ENCODE measurements around the gene C12orf56.

C12orf56 gene

DNA sequence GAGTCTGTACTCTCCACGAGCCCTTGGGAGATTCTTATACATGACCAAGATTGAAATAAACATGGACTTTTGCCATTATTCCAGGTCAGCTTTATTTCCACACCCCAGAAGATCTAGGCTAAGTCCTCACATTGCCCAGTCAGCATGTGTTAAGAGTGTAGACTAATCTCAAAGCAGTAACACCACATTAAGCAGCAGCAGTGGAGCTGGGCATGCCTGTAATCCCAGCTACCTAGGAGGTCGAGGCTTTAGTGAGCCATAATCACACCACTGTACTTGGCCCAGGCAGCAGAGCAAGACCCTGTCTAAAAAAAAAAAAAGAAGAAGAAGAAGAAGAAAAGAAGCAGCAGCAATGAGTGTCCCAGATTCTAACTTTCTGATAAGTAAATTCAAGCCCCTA lies 65.5 kb downstream of the C12orf56 start:
- H3K18ac ChIP-seq (ENCODE audit: low read length) = no peak overlapping the region
- WGBS (ENCODE audit: extremely low coverage, insufficient coverage, insufficient read length) = no CpG with 5 or more reads among the region's 2 CpGs

DNA sequence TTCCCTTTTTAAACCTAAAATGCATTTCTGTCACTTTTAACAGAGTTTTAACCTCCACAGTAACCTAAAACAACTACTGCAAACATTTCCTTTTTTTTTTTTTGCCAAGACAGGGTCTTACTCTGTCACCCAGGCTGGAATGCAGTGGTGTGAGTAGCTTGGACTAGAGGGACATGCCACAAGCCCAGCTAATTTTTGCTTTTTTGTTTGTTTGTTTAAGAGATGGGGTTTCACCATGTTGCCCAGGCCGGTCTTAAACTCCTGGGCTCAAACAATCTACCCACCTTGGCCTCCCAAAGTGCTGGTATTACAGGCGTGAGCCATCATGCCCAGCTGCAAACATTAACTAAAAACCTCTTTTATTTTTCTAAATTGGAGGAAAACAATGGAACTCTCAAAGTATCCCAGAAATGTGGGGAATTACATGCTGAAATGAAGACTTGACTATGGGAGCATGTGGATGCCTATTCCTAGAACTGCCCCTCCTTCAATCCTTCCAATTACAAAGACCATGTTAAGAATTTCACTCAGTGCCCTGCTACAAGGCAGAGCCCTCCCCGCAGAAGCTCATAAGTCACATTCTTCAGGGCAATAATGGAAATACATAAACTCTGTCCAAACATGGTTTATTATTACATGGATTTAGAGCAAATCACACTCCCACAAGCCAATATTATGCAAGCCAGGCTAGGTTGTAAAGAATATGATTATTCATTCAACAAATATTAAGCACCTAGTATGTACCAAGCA lies 66.9 kb downstream of the C12orf56 start:
- no peak overlapping the region for H3K9ac ChIP-seq (ENCODE audit: low read length)
- no peak overlapping the region for H3K4me2 ChIP-seq (ENCODE audit: low read length)
- H3K79me2 ChIP-seq (ENCODE audit: control insufficient read depth, insufficient read depth, low read length, poor library complexity) = no peaks in the 10 kb centered on the region
- H4K12ac ChIP-seq (ENCODE audit: low read depth, low read length) = no peak overlapping the region
- no peak overlapping the region for H2BK12ac ChIP-seq (ENCODE audit: low read length)
- no peak overlapping the region for H2BK5ac ChIP-seq (ENCODE audit: low read depth, low read length, poor library complexity)
- DNase-seq = peak; percentile 24 to 63
- WGBS (ENCODE audit: extremely low coverage, insufficient coverage, insufficient read length) = no CpG with 5 or more reads among the region's 3 CpGs
- H3K27ac ChIP-seq (ENCODE audit: low read depth, low read length) = no peak overlapping the region
- H3K79me1 ChIP-seq (ENCODE audit: low read length) = no peaks in the 10 kb centered on the region
- H3K36me3 ChIP-seq (ENCODE audit: control insufficient read depth in 1 of 2, insufficient read depth in 2 of 2, low read length in 2 of 2) = no peaks in the 10 kb centered on the region
- H2BK120ac ChIP-seq (ENCODE audit: insufficient read depth, low read length, poor library complexity) = no peak overlapping the region
- H3K14ac ChIP-seq (ENCODE audit: low read length) = no peak overlapping the region
- no peaks in the 10 kb centered on the region for H3K27me3 ChIP-seq (ENCODE audit: insufficient read depth, low read length)
- H2AK5ac ChIP-seq (ENCODE audit: low read length) = no peak overlapping the region
- H3K4ac ChIP-seq (ENCODE audit: low read depth, low read length) = no peak overlapping the region
- no peaks in the 10 kb centered on the region for H3K4me1 ChIP-seq (ENCODE audit: control insufficient read depth in 1 of 2, insufficient read depth in 2 of 2, low read length in 2 of 2)
- no peak overlapping the region for H3K23ac ChIP-seq (ENCODE audit: low read length)
- no peaks in the 10 kb centered on the region for H3K9me3 ChIP-seq (ENCODE audit: insufficient read depth, low read depth, low read length)
- H2AFZ ChIP-seq (ENCODE audit: insufficient read depth, low read length, poor library complexity) = no peak overlapping the region
- no peak overlapping the region for H4K8ac ChIP-seq (ENCODE audit: low read depth, low read length)
- no peak overlapping the region for H4K91ac ChIP-seq (ENCODE audit: low read depth, low read length)
- H3K18ac ChIP-seq (ENCODE audit: low read length) = no peak overlapping the region
- H3K4me3 ChIP-seq (ENCODE audit: low read depth, low read length) = no peak overlapping the region

More for the DNA sequence above, 65.5 kb downstream of the C12orf56 start:
- Histone ChIP-seq H3K4me1 (ENCODE audit: control insufficient read depth in 1 of 2, insufficient read depth in 2 of 2, low read length in 2 of 2) (no peaks in the 10 kb centered on the region), H3K4me3 (ENCODE audit: low read depth, low read length) (no peak overlapping the region), H3K14ac (ENCODE audit: low read length) (no peak overlapping the region), H2AK5ac (ENCODE audit: low read length) (no peak overlapping the region), H3K23ac (ENCODE audit: low read length) (no peak overlapping the region), H3K9me3 (ENCODE audit: insufficient read depth, low read depth, low read length) (no peaks in the 10 kb centered on the region), H3K4me2 (ENCODE audit: low read length) (no peak overlapping the region), H4K12ac (ENCODE audit: low read depth, low read length) (no peak overlapping the region), H3K27me3 (ENCODE audit: insufficient read depth, low read length) (no peaks in the 10 kb centered on the region), H2BK5ac (ENCODE audit: low read depth, low read length, poor library complexity) (no peak overlapping the region), H3K79me1 (ENCODE audit: low read length) (no peaks in the 10 kb centered on the region), H3K36me3 (ENCODE audit: control insufficient read depth in 1 of 2, insufficient read depth in 2 of 2, low read length in 2 of 2) (no peaks in the 10 kb centered on the region), H3K79me2 (ENCODE audit: control insufficient read depth, insufficient read depth, low read length, poor library complexity) (no peaks in the 10 kb centered on the region), H4K8ac (ENCODE audit: low read depth, low read length) (no peak overlapping the region), H3K27ac (ENCODE audit: low read depth, low read length) (no peak overlapping the region), H3K9ac (ENCODE audit: low read length) (no peak overlapping the region), H3K4ac (ENCODE audit: low read depth, low read length) (no peak overlapping the region), H2BK120ac (ENCODE audit: insufficient read depth, low read length, poor library complexity) (no peak overlapping the region), H2BK12ac (ENCODE audit: low read length) (no peak overlapping the region), H2AFZ (ENCODE audit: insufficient read depth, low read length, poor library complexity) (no peak overlapping the region), H4K91ac (ENCODE audit: low read depth, low read length) (no peak overlapping the region)
- DNase-seq = no peak

DNA sequence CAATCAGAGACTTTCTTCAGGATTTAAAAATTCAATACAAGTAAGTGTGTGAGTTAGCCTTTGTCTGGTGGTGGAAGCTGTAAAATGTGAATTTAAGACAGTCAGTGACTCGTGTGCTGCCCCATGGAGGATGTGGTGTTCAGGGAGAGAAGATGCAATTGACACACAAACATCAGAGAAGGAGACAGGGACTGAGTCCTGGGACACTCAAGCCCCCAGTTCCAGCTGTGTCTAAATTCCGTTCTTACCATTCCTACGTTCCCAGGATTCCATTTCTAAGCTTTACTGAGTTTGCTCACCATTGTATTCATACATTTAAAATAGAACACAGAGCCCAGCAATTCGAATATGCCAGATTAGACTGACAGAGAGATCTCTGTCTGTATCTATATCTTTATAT lies 67.6 kb downstream of the C12orf56 start:
- Histone ChIP-seq H3K4me2 (ENCODE audit: low read length) (no peak overlapping the region), H3K9me3 (ENCODE audit: insufficient read depth, low read depth, low read length) (no peaks in the 10 kb centered on the region), H3K23ac (ENCODE audit: low read length) (no peak overlapping the region), H3K79me2 (ENCODE audit: control insufficient read depth, insufficient read depth, low read length, poor library complexity) (no peaks in the 10 kb centered on the region), H3K79me1 (ENCODE audit: low read length) (no peaks in the 10 kb centered on the region), H3K4ac (ENCODE audit: low read depth, low read length) (no peak overlapping the region), H3K4me1 (ENCODE audit: control insufficient read depth in 1 of 2, insufficient read depth in 2 of 2, low read length in 2 of 2) (no peaks in the 10 kb centered on the region), H3K9ac (ENCODE audit: low read length) (no peak overlapping the region), H2BK120ac (ENCODE audit: insufficient read depth, low read length, poor library complexity) (no peak overlapping the region), H2BK5ac (ENCODE audit: low read depth, low read length, poor library complexity) (no peak overlapping the region), H3K14ac (ENCODE audit: low read length) (no peak overlapping the region), H3K27me3 (ENCODE audit: insufficient read depth, low read length) (no peaks in the 10 kb centered on the region), H4K12ac (ENCODE audit: low read depth, low read length) (no peak overlapping the region), H2AK5ac (ENCODE audit: low read length) (no peak overlapping the region), H3K36me3 (ENCODE audit: control insufficient read depth in 1 of 2, insufficient read depth in 2 of 2, low read length in 2 of 2) (no peaks in the 10 kb centered on the region), H3K4me3 (ENCODE audit: low read depth, low read length) (no peak overlapping the region), H2BK12ac (ENCODE audit: low read length) (no peak overlapping the region), H2AFZ (ENCODE audit: insufficient read depth, low read length, poor library complexity) (no peak overlapping the region), H3K27ac (ENCODE audit: low read depth, low read length) (no peak overlapping the region), H3K18ac (ENCODE audit: low read length) (no peak overlapping the region), H4K8ac (ENCODE audit: low read depth, low read length) (no peak overlapping the region), H4K91ac (ENCODE audit: low read depth, low read length) (no peak overlapping the region)
- peak in 1 of 2 donors; percentile 35 for DNase-seq
- no CpG with 5 or more reads among the region's 4 CpGs for whole genome bisulfite sequencing (ENCODE audit: extremely low coverage, insufficient coverage, insufficient read length)

DNA sequence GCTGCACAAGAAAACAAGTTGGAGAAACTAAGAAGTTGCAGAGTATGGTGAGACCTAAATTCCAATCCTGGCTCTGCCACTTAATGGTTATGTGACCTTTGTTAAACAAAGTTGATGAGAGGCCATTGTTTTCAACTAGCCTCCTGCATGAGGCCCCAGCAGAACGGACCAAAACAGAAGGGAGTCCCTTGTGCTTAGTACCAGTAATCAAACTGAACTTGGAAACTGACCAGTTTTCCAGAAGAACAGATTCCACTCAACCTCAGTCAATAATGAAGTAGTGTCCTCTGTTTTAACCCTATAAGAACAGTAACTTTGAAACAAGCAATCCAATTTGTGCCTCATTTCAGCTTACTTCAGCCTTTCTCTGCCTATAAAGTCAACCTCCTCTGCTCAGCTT lies 69.9 kb downstream of the C12orf56 start:
- Histone ChIP-seq H3K4ac (ENCODE audit: low read depth, low read length) (no peak overlapping the region), H3K36me3 (ENCODE audit: control insufficient read depth in 1 of 2, insufficient read depth in 2 of 2, low read length in 2 of 2) (no peaks in the 10 kb centered on the region), H3K27me3 (ENCODE audit: insufficient read depth, low read length) (no peaks in the 10 kb centered on the region), H3K14ac (ENCODE audit: low read length) (no peak overlapping the region), H3K18ac (ENCODE audit: low read length) (no peak overlapping the region), H3K79me1 (ENCODE audit: low read length) (no peaks in the 10 kb centered on the region), H3K23ac (ENCODE audit: low read length) (no peak overlapping the region), H3K4me3 (ENCODE audit: low read depth, low read length) (no peak overlapping the region), H4K8ac (ENCODE audit: low read depth, low read length) (no peak overlapping the region), H3K9me3 (ENCODE audit: insufficient read depth, low read depth, low read length) (no peaks in the 10 kb centered on the region), H3K27ac (ENCODE audit: low read depth, low read length) (no peak overlapping the region), H3K4me2 (ENCODE audit: low read length) (no peak overlapping the region), H4K12ac (ENCODE audit: low read depth, low read length) (no peak overlapping the region), H2AFZ (ENCODE audit: insufficient read depth, low read length, poor library complexity) (no peak overlapping the region), H3K4me1 (ENCODE audit: control insufficient read depth in 1 of 2, insufficient read depth in 2 of 2, low read length in 2 of 2) (no peaks in the 10 kb centered on the region), H2BK5ac (ENCODE audit: low read depth, low read length, poor library complexity) (no peak overlapping the region), H4K91ac (ENCODE audit: low read depth, low read length) (no peak overlapping the region), H2BK12ac (ENCODE audit: low read length) (no peak overlapping the region), H3K9ac (ENCODE audit: low read length) (no peak overlapping the region), H3K79me2 (ENCODE audit: control insufficient read depth, insufficient read depth, low read length, poor library complexity) (no peaks in the 10 kb centered on the region), H2AK5ac (ENCODE audit: low read length) (no peak overlapping the region), H2BK120ac (ENCODE audit: insufficient read depth, low read length, poor library complexity) (no peak overlapping the region)
- DNase-seq = no peak
- WGBS (ENCODE audit: extremely low coverage, insufficient coverage, insufficient read length) = no CpG with 5 or more reads among the region's 1 CpG
